HG03565 (cell line): Measurements from ENCODE around the gene PDE4D.
"Not testable (repeated sequence)": the region's sequence is repeated elsewhere in the genome, so short reads cannot be mapped to it uniquely, and the experiment has no call there.

Experiments
- ATAC-seq: cut with Tn5 transposase; IDR thresholded peaks from one replicate; pipeline ENCODE4 v1.9.1; 2021; ENCODE audit warnings: mild to moderate bottlenecking, moderate library complexity; ENCODE audit not compliant: unreplicated experiment

The PDE4D gene

DNA sequence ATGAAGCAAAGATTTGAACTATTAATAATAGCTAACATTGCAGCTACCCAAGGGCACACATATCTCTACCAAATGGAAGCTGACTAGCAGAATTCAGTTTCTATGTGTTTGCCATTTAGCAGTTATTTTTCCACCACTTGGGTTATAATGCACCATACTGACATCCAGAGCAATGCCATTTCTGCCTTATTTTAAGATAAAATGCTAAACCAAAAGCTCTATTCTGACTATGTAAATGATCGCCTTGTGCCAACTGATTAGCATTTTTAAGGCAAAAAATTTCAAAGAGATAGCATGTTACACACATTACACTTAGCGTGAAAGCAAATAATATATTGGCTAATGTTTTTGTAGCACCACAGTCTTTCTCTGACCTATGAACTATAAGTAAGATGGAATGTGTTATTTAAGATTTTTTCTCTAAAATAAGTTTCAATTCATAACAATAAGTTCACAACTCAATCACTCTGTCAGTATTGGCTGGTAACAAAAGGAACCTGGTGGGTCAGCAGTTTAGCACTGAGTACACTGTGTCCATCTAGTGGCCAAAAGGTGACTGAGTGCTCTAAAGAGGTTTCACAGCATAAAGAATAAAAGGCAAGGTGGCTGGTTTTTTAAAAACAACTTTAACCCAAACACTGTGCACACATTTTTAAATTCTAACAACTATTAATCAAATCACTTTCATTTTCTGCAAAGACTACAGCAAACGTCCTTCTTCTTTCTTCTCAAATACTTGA is 443.5 kb downstream of the PDE4D start:
- no peak for ATAC-seq

DNA sequence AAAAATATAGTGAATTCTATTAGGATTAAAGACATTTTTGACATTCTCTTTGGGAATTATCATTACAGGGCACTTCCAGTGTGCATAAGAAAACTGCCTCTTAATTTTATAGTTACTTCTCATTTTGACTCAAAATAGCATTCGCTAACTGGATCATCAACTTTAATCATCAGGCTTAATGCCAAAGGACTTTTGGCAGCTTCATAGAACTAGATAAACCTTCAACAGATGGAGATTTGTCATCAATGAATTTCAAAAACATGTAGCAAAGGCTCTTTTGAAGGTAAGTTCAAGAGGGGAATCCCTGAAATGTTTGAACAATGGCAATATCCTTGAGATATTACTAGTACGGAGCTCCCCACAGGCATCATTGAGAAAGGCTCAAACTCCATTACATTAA is 447.2 kb downstream of the PDE4D start:
- ATAC-seq = no peak

DNA sequence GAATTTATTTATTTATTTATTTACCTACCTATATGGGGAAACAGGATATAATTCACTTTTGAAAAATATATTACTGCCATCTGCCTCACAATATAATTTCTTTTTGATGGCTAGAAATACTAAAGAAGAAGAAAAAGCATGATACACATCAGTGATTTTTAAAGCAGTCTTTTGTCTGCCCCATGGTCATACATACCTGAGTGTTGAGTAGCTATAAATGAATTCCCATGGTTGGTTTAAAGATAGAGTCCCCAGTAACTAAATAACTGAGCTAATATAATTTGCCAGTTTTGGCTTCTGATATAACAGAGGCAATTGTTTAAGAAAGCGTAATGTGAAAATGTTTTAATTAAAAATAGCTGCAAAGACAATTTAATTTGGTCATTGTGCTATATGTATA is 447.8 kb downstream of the PDE4D start:
- no peak for ATAC-seq

DNA sequence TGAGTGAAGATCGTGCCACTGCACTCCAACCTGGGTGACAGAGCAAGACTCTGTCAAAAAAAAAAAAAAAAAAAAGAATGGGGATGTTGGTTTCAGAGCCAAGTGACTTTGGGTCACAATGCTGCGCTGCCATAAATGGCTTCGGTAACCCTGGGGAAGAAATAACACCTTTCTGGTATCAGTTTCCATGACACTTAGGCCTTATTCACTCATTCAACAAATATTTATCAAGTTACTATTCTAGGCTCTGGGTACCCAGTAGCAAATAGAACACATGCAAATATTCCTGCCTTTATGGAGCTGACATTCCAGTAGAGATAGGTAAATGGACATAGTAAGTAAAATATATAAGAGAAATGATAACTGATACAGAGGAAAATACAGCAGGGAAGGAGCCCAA is 454.2 kb downstream of the PDE4D start:
- no peak for ATAC-seq

- no peak for ATAC-seq
These were observed 456.4 kb downstream of the PDE4D start for GRCh38 chr5:59437176-59437575.

- ATAC-seq = no peak
These were observed 457.0 kb downstream of the PDE4D start for GRCh38 chr5:59436364-59437148.

DNA sequence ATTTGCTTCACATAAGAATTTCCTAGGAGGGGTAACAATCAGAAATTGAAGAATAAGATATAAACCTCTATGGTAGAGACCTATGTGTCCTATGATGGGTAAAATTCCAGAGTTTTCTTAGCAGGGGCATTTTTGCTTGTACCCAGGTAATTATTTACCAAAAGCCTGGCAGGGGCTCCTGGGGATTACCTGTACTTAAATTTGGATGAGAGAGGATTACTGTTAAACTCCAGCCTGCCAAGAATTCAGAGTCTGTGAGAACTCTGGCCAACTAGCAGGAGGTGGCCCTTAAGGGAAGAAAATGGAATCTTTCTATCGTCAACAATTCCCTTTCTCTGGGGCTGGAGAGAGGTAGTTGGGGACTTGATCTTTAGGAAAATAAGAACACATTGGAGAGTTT is 460.4 kb downstream of the PDE4D start:
- ATAC-seq = no peak

GRCh38 chr5:59430066-59430685 is 463.4 kb downstream of the PDE4D start:
- ATAC-seq = no peak

GRCh38 chr5:59428391-59428790 is 465.1 kb downstream of the PDE4D start:
- no peak for ATAC-seq

DNA sequence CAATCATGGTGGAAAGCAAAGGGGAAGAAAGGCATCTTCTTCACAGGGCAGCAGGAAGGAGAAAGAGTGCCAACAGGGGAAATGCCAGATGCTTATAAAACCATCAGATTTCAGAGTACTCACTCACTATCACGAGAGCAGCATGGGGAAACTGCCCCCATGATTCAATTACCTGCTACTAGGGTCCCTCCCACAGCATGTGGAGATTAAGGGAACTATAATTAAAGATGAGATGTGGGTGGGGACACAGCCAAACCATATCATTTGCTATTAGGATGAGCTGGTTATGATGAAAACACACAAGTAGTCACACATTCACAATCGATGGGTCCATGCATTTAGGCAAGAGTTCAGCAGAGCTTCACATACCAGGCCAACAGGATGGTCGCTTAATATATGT is 469.0 kb downstream of the PDE4D start:
- no peak for ATAC-seq

DNA sequence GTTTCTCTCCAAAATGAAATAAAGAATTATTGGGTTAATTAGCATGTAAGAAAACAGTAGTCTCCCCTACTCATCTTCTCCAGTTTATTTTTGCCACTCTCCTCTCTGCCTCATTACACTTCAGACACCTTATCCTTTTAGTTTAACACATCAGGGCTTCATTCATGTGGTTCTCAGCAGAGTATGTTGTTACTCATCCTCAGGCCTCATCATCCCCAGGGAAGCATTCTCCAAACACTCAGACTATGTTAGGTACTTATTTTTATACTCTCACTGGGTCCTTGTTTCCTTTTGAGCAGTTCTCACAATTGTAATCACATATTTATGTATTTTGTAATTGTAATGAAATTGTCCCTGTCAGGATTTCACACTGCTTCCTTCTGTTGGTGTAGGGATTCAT is 470.5 kb downstream of the PDE4D start:
- ATAC-seq = no peak

- ATAC-seq = no peak
These were observed 471.3 kb downstream of the PDE4D start for GRCh38 chr5:59421986-59422941.

- ATAC-seq = no peak
These were observed 472.9 kb downstream of the PDE4D start for GRCh38 chr5:59420596-59420995.

DNA sequence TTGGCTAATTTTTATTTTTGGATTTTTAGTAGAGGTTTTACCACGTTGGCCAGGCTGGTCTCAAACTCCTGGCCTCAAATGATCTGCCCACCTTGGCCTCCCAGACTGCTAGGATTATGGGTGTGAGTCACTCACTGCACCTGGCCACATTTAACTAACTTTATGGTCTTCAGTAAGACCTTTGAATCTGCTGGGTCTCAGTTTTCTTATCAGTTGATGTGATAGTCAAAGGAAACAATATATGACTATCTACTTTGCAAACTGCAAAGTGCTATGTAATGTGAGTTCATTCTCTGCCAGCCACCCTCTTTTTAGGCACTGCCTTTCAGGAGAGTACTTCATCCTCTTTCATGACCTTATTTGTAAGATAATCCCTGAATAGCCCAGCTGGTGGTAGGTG is 474.7 kb downstream of the PDE4D start:
- ATAC-seq = no peak

DNA sequence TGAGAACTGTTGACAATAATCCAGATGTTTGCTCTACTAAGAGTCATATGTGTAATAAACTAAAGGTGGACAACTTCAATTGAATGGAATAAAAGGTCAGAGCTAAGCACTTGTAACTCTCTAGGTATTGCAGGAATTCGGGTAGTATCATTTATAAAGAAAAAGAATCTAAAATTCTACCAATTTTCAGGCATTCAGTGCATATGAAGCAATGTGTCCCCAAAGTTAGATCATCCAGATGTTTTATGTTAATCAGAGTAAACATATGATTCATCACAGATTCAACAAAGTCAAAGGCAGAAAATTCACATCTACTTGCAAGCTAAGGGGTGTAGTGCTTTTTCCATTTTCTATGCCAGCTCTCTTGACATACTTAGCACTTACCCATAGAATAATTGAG is 477.1 kb downstream of the PDE4D start:
- ATAC-seq = no peak

- ATAC-seq = no peak
These were observed 477.5 kb downstream of the PDE4D start for GRCh38 chr5:59416026-59416425.

DNA sequence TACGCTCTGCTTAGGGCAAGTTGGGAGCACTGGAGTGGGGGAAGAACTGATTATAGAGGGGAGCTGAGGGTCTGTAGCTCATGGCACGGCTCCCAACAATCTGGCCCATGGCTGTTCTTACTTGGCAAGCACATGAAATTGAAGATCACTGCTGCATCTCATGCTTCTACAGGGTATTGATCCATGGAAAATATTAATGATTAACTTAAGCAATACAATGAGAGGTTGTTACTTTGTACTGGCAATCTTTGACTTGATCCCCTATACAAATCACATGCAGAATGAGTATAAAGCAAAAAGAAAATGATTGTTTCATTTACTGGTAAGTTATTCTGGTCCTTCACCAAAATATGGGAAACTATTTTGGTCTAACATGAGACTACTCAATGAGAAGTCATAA is 481.1 kb downstream of the PDE4D start:
- ATAC-seq = no peak

DNA sequence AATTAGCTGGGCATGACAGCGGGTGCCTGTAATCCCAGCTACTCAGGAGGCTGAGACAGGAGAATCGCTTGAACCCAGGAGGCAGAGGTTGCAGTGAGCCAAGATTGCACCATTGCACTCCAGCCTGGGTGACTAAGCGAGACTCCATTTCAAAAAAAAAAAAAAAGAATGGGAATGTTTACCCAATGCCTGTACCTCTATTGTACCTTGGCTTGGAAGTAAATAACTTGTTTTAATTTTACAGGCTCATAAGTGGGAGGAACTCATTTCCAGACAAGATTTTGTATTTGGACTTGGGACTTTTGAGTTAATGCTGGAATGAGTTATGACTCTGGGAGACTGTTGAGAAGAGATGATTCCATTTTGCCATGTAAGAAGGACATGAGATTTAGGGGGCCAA is 484.5 kb downstream of the PDE4D start:
- not testable (repeated sequence) for ATAC-seq

DNA sequence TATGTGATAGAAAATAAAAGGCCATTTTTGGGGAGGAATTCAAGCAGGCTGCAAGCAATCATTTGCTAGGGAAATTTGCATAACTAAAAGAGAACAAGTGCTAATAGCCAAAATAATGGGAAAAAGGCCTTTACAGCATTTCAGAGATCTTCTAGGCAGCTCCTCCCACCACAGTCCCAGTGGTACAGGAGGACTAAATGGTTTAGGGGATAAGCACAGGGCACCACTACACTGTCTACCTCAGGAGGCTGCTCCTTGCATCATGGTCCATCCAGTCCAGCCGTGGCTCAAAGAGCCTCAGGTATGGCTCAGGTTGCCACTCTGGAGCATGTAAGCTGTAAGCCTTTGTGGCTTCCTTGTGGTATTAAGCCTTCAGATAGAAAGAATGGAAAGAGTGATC is 485.6 kb downstream of the PDE4D start:
- ATAC-seq = no peak

DNA sequence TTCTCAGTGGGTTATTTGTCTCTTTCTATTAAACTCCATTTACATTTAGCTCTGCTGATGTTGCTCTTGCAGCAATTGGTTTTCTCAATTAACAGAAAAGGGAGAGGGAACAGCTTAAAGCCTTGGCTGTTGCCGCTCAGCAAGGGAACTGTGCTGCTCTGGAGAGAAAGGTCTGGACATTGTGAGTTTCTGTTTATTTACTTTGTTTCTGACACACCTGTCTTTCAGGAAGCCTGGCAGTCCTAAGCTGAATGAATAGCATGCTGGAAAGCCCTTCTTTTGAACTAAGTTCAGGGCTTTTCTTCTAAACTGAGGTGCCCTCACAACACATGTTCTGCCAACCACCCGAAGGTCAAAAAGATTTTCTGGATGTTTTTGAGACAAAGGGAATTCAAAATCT is 491.9 kb downstream of the PDE4D start:
- ATAC-seq = no peak

- not testable (repeated sequence) for ATAC-seq
These were observed 498.6 kb downstream of the PDE4D start for GRCh38 chr5:59394956-59395355.
